Astrocyte of the cerebellum (primary cell): Measurements from ENCODE around the gene IGSF22.
A peak's percentile ranks its signal among the peaks of the same experiment; 100 is the strongest.

Experiments used
- DNase-seq: peaks from one replicate; pipeline ENCODE4 v3.0.0-alpha.2; 2011; ENCODE audit warnings: low read depth
- H3K4me3 ChIP-seq: 2 replicates; pipeline ENCODE4 v1.5.1; 2011; ENCODE audit warnings: mild to moderate bottlenecking, low read depth, low read length, moderate library complexity
- in situ Hi-C: cut with HindIII; loops from 2 replicates; pipeline ENCODE4 v1.10.0; 2017; ENCODE audit warnings: low sequenced_read_pairs
- TF ChIP-seq, protein P1 (sequence below): IDR thresholded peaks from 2 replicates; pipeline ENCODE4 v1.5.1; 2012; ENCODE audit warnings: low read length, low read depth, moderate library complexity, mild to moderate bottlenecking; ENCODE audit errors: missing control alignments

Gene IGSF22

DNA sequence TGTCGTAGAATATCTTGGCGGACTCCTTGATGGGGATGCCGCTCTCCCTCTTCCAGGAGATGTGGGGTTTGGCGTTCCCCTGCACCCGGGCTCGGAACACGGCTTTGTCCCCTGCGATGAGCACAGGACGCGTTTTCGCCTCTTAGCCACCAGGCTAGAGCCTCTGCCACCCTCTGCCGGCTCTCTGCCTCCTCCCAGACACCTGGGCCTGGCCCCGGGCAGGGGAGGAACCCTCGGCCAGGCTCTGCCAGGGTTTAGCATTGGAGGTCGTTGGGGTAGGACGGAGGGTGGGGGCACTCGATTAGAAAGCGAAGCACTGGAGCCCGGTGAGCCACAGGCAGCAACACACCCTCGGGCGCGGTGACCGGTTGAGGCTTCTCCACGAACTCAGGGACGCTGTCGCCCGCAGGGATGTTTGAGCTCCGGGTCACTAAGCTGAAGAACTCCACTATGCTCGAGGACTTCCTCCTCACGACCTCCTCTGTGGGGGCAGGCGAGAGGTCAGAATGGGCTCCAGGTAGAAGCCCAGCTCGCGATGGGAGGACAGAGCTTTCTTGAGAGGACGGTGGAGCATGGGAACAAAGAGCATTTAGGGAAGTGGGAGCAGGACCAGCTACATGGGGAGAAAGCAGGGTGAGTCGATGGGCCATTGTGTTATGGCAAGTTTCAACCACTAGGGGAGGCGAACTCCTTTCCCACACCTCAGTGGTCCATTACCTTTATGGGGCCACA lies 4.3 kb downstream of the IGSF22 start:
- H3K4me3 ChIP-seq: peak overlapping the region; percentile 51
- in situ Hi-C loops: no loop called here
- TF ChIP-seq, protein P1, sequence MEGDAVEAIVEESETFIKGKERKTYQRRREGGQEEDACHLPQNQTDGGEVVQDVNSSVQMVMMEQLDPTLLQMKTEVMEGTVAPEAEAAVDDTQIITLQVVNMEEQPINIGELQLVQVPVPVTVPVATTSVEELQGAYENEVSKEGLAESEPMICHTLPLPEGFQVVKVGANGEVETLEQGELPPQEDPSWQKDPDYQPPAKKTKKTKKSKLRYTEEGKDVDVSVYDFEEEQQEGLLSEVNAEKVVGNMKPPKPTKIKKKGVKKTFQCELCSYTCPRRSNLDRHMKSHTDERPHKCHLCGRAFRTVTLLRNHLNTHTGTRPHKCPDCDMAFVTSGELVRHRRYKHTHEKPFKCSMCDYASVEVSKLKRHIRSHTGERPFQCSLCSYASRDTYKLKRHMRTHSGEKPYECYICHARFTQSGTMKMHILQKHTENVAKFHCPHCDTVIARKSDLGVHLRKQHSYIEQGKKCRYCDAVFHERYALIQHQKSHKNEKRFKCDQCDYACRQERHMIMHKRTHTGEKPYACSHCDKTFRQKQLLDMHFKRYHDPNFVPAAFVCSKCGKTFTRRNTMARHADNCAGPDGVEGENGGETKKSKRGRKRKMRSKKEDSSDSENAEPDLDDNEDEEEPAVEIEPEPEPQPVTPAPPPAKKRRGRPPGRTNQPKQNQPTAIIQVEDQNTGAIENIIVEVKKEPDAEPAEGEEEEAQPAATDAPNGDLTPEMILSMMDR: peak; percentile 86

DNA sequence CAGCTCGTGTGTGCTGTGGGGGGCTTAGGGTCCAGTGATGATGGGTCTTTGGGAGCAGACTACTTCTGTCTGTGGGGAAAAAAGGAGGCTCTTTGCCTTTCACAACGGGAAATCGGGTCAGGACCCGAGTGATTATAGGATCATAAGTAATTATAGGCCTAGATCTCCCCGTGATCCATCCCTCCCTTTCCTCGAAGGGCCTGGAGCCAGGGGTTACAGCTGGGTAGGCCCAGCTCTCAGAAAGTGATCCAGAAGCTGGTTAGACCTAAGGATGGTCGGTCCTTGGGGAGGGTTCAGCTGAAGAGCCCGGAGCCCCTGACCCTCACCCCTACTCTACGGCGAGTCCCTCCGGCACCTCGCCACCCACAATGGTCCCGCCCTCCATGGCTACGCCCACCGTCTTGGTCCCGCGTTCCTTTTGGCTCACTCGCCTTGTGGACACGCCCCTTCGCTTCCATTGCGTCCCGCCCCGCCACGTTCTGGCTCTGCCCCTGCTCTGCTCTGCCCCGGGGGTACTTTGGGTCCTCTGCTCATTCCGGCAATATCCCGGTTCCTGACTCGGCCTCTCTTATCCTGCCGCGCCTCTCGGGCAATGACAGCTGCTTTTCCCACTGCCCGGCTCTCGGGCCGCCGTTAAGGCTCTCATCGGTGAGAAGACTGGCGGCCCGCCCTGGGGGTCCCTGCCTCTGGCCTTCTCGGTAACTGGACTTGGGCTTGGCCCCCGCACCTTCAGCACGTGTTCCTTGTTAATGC lies 5.0 kb downstream of the IGSF22 start:
- DNase-seq: no peak
- in situ Hi-C loops: no loop called here
- TF ChIP-seq, protein P1: no peak
- H3K4me3 ChIP-seq: peak overlapping the region; percentile 51

More for the DNA sequence above, 4.3 kb downstream of the IGSF22 start:
- no peak for DNase-seq

DNA sequence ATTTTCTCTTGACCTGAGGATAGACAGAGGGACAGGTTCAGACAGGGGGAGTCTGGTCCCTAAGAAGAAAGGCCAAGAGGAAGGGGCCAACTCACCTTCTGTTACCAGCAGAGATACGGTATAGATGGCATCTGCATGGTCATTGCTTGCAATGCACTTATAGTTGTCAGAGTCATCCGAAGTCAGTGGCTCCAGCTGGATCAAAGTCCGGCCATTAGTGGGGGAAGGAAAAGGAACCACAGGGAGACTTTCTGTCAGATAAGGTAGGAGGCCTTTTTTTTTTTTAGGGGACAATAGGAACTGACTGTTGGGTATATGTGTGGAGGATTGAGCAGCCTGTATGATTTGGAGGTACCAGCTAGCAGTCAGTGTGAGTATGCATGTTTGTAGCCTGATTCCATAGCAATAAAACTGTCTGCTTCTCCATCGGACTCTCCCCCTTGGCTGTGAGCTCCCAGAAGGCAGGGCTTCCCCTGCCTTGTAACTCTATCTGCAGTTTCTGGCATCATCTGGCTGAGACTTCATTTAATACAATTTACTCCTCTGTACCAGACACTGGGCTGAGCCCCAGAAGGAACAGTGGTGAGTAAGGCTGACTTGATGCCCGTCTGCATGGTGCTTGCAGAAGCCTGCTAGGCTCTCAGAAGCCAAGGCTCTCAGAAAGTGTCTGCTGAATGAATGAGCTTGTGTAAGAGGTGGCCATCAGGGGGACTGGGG lies 5.7 kb downstream of the IGSF22 start:
- DNase-seq: no peak
- TF ChIP-seq, protein P1: no peak
- H3K4me3 ChIP-seq: no peak overlapping the region
- in situ Hi-C loops: no loop called here

DNA sequence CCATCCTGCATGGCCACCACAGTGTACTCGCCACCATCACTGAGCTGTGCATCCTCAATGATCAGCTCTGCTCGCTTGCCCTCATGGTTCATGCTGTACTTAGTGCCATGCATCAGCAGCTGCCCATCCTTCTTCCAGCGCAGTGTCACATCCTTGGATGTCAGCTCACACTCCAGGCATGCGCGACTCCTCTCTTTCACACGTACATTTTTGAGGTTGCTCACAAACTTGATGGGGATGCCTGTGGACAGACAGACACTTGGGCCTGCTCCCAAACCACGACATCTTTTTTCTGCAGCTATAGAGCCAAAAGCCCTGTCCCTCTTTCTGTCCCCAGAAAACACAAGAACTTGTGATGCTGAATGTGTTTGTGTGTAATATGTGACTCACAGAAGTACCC lies 10.5 kb downstream of the IGSF22 start:
- H3K4me3 ChIP-seq: no peak overlapping the region
- TF ChIP-seq, protein P1: no peak
- in situ Hi-C loops: no loop called here
- no peak for DNase-seq

DNA sequence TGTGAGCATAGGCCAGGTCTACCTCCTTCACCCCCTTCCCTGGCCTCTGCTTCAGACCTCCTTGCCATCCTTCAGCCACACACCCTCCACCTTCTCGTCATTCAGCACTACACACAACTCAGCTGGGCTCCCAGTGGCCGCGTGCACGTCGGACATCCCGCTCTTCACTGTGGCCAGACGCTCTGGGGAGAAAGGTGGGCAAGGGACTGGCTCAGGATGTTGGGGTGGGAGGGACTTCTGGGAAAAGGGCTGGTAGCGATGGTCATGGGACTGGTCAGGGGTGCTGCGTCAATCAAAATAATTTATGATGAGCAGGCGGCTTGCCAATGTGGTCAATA lies 11.6 kb downstream of the IGSF22 start:
- no peak for DNase-seq
- in situ Hi-C loops: no loop called here
- H3K4me3 ChIP-seq: no peak overlapping the region
- TF ChIP-seq, protein P1: no peak

DNA sequence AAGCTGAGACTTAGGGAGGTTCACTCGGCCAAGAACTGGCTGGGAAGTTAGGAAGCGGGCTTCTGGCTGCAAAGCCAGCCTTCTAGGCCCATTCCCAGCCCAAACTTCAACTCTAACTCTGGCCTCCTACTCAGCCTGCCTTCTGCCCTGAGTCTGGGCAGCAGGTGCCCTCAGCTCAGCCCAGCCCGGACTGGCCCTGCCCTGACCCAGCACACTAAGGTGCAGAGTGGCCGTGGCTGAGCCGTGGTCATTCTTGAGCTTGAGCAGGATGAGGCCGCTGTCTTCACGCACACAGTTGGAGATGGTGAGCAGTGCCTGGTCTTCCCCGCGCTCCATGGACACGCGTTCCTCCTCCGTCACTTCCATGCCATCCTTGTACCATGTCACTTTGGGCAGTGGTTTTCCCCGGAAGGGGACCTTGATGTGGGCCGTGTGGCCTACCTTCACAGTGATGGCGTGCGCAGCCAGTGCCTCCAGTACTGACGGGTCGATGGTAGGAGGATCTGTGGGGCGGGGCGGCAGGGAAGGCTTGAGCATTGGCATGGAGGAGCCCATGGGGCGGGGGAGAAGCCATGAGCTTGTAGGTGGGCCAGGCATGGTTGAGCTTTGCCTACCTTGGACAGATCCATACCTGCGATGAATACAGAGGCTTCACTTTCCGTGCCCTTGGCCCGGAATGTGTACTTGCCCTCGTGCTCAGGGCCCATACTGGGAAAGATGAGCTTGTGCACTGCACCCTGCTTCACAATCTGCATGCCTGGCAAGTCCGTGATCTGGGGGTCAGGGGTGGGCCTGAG lies 12.1 kb downstream of the IGSF22 start:
- H3K4me3 ChIP-seq: no peak overlapping the region
- TF ChIP-seq, protein P1: no peak
- in situ Hi-C loops: no loop called here
- no peak for DNase-seq
